Measurements from ENCODE around the gene AKAP10.
"Not testable (repeated sequence)": the region's sequence is repeated elsewhere in the genome, so short reads cannot be mapped to it uniquely, and the experiment has no call there.

Gene AKAP10

GRCh38 chr17:19877364-19877945 lies 100.2 kb downstream of the AKAP10 start:
- no peak overlapping the region for H3K4me2 ChIP-seq (ENCODE audit: low read length)
- no peaks in the 10 kb centered on the region for H3K4me1 ChIP-seq (ENCODE audit: control insufficient read depth, insufficient read depth, low read length)
- H3K4me3 ChIP-seq (ENCODE audit: low read length), result no peak overlapping the region
- no peak overlapping the region for H3K9ac ChIP-seq (ENCODE audit: low read depth, low read length)
- H3K9me3 ChIP-seq (replicated peaks; ENCODE audit: low read length), result no peaks in the 10 kb centered on the region
- H3K36me3 ChIP-seq (ENCODE audit: insufficient read depth, low read length), result no peaks in the 10 kb centered on the region
- peaks cover 24% of the 10 kb centered on the region for H3K27me3 ChIP-seq (ENCODE audit: control insufficient read depth, insufficient read depth, low read length)

- H3K4me1 ChIP-seq (ENCODE audit: control insufficient read depth, insufficient read depth, low read length), result no peaks in the 10 kb centered on the region
Measured at GRCh38 chr17:19876529-19877161, 101.0 kb downstream of the AKAP10 start.

GRCh38 chr17:19874256-19874655 lies 103.4 kb downstream of the AKAP10 start:
- Histone ChIP-seq H3K9ac (ENCODE audit: low read depth, low read length) (no peak overlapping the region), H3K4me1 (ENCODE audit: control insufficient read depth, insufficient read depth, low read length) (no peaks in the 10 kb centered on the region), H3K4me2 (ENCODE audit: low read length) (no peak overlapping the region), H3K4me3 (ENCODE audit: low read length) (no peak overlapping the region), H3K27me3 (ENCODE audit: control insufficient read depth, insufficient read depth, low read length) (peaks cover 18% of the 10 kb centered on the region), H3K36me3 (ENCODE audit: insufficient read depth, low read length) (no peaks in the 10 kb centered on the region), H3K9me3 (replicated peaks; ENCODE audit: low read length) (no peaks in the 10 kb centered on the region)

More at GRCh38 chr17:19876529-19877161, 101.0 kb downstream of the AKAP10 start:
- Histone ChIP-seq H3K9me3 (replicated peaks; ENCODE audit: low read length) (no peaks in the 10 kb centered on the region), H3K4me2 (ENCODE audit: low read length) (no peak overlapping the region), H3K36me3 (ENCODE audit: insufficient read depth, low read length) (no peaks in the 10 kb centered on the region), H3K4me3 (ENCODE audit: low read length) (no peak overlapping the region), H3K9ac (ENCODE audit: low read depth, low read length) (no peak overlapping the region), H3K27me3 (ENCODE audit: control insufficient read depth, insufficient read depth, low read length) (peaks cover 24% of the 10 kb centered on the region)

- H3K9ac ChIP-seq (ENCODE audit: low read depth, low read length), result no peak overlapping the region
- H3K4me1 ChIP-seq (ENCODE audit: control insufficient read depth, insufficient read depth, low read length), result no peaks in the 10 kb centered on the region
- no peaks in the 10 kb centered on the region for H3K36me3 ChIP-seq (ENCODE audit: insufficient read depth, low read length)
- H3K4me2 ChIP-seq (ENCODE audit: low read length), result no peak overlapping the region
- peaks cover 12% of the 10 kb centered on the region for H3K27me3 ChIP-seq (ENCODE audit: control insufficient read depth, insufficient read depth, low read length)
- H3K4me3 ChIP-seq (ENCODE audit: low read length), result no peak overlapping the region
- H3K9me3 ChIP-seq (replicated peaks; ENCODE audit: low read length), result no peaks in the 10 kb centered on the region
Measured at GRCh38 chr17:19873346-19873745, 104.3 kb downstream of the AKAP10 start.

GRCh38 chr17:19868079-19868395 lies 109.6 kb downstream of the AKAP10 start:
- no peaks in the 10 kb centered on the region for H3K27me3 ChIP-seq (ENCODE audit: control insufficient read depth, insufficient read depth, low read length)
- no peaks in the 10 kb centered on the region for H3K36me3 ChIP-seq (ENCODE audit: insufficient read depth, low read length)
- peak overlapping the region; percentile 96 for H3K4me2 ChIP-seq (ENCODE audit: low read length)
- H3K9me3 ChIP-seq (replicated peaks; ENCODE audit: low read length), result no peaks in the 10 kb centered on the region
- peak overlapping the region; percentile 78 for H3K4me3 ChIP-seq (ENCODE audit: low read length)
- peaks cover 5% of the 10 kb centered on the region for H3K4me1 ChIP-seq (ENCODE audit: control insufficient read depth, insufficient read depth, low read length)
- peak overlapping the region; percentile 91 for H3K9ac ChIP-seq (ENCODE audit: low read depth, low read length)

GRCh38 chr17:19867329-19868078 lies 110.1 kb downstream of the AKAP10 start, which contains the start of gene ULK2:
Gene ULK2 (minus strand): TSS chr17:19867936. CDS start chr17:19867417, 519 bp downstream.
- Histone ChIP-seq H3K4me1 (ENCODE audit: control insufficient read depth, insufficient read depth, low read length) (peaks cover 5% of the 10 kb centered on the region), H3K9me3 (replicated peaks; ENCODE audit: low read length) (no peaks in the 10 kb centered on the region), H3K4me2 (ENCODE audit: low read length) (peak within 1 kb of the TSS; percentile 96), H3K36me3 (ENCODE audit: insufficient read depth, low read length) (no peaks in the 10 kb centered on the region), H3K9ac (ENCODE audit: low read depth, low read length) (peak within 1 kb of the TSS; percentile 91), H3K27me3 (ENCODE audit: control insufficient read depth, insufficient read depth, low read length) (no peaks in the 10 kb centered on the region), H3K4me3 (ENCODE audit: low read length) (peak within 1 kb of the TSS; percentile 78)

- Histone ChIP-seq H3K4me3 (ENCODE audit: low read length) (peak overlapping the region; percentile 78), H3K9ac (ENCODE audit: low read depth, low read length) (peak overlapping the region; percentile 91), H3K36me3 (ENCODE audit: insufficient read depth, low read length) (no peaks in the 10 kb centered on the region), H3K4me1 (ENCODE audit: control insufficient read depth, insufficient read depth, low read length) (peaks cover 5% of the 10 kb centered on the region), H3K4me2 (ENCODE audit: low read length) (peak overlapping the region; percentile 96), H3K27me3 (ENCODE audit: control insufficient read depth, insufficient read depth, low read length) (no peaks in the 10 kb centered on the region), H3K9me3 (replicated peaks; ENCODE audit: low read length) (no peaks in the 10 kb centered on the region)
Measured at GRCh38 chr17:19867079-19867328, 110.6 kb downstream of the AKAP10 start.

- Histone ChIP-seq H3K4me3 (ENCODE audit: low read length) (no peak overlapping the region), H3K9me3 (replicated peaks; ENCODE audit: low read length) (no peaks in the 10 kb centered on the region), H3K9ac (ENCODE audit: low read depth, low read length) (no peak overlapping the region), H3K4me2 (ENCODE audit: low read length) (no peak overlapping the region), H3K36me3 (ENCODE audit: insufficient read depth, low read length) (peaks cover 4% of the 10 kb centered on the region), H3K4me1 (ENCODE audit: control insufficient read depth, insufficient read depth, low read length) (peaks cover 5% of the 10 kb centered on the region), H3K27me3 (ENCODE audit: control insufficient read depth, insufficient read depth, low read length) (no peaks in the 10 kb centered on the region)
Measured at GRCh38 chr17:19865021-19865420, 112.6 kb downstream of the AKAP10 start.

- H3K9me3 ChIP-seq (replicated peaks; ENCODE audit: low read length); H3K9ac ChIP-seq (ENCODE audit: low read depth, low read length); H3K27me3 ChIP-seq (ENCODE audit: control insufficient read depth, insufficient read depth, low read length); H3K4me1 ChIP-seq (ENCODE audit: control insufficient read depth, insufficient read depth, low read length); H3K36me3 ChIP-seq (ENCODE audit: insufficient read depth, low read length); H3K4me2 ChIP-seq (ENCODE audit: low read length); H3K4me3 ChIP-seq (ENCODE audit: low read length): not testable (repeated sequence)
Measured at GRCh38 chr17:19860647-19861177, 116.9 kb downstream of the AKAP10 start.

- Histone ChIP-seq H3K36me3 (ENCODE audit: insufficient read depth, low read length) (peaks cover 4% of the 10 kb centered on the region), H3K9ac (ENCODE audit: low read depth, low read length) (no peak overlapping the region), H3K4me2 (ENCODE audit: low read length) (no peak overlapping the region), H3K4me1 (ENCODE audit: control insufficient read depth, insufficient read depth, low read length) (no peaks in the 10 kb centered on the region), H3K9me3 (replicated peaks; ENCODE audit: low read length) (no peaks in the 10 kb centered on the region), H3K27me3 (ENCODE audit: control insufficient read depth, insufficient read depth, low read length) (no peaks in the 10 kb centered on the region), H3K4me3 (ENCODE audit: low read length) (no peak overlapping the region)
Measured at GRCh38 chr17:19857640-19858039, 120.0 kb downstream of the AKAP10 start.
